Panc1 (cell line): ENCODE data around the gene RNF212. TPM values are rescaled to one million over a fixed set of nuclear protein-coding genes. Genes with fewer than 3 reads are reported as not detected.

Source experiments
- ATAC-seq: fragments of 200-7000 bp; cut with Tn5 transposase; 2 replicates; pipeline ENCODE4 v1.9.1; 2020; ENCODE audit warnings: mild to moderate bottlenecking, moderate library complexity
- BruUV-seq: library from RNA; stranded (reverse); fragments of 400-500 nt; replicated peaks from 2 replicates; lab custom pipeline; 2021; lab: Mats Ljungman, UMichigan
- CTCF ChIA-PET: fragments of 300-600 bp; sonication (Branson Sonifier 250); formaldehyde crosslinking; loops from one replicate; lab custom pipeline; 2022; ENCODE audit warnings: antibody characterized with exemption; lab: Charles Lee
- POLR2A ChIA-PET: fragments of 300-600 bp; sonication (Branson Sonifier 250); formaldehyde crosslinking; loops from one replicate; lab custom pipeline; 2022; ENCODE audit warnings: antibody characterized with exemption; lab: Charles Lee
- DNase-seq: peaks from one replicate; pipeline ENCODE4 v3.0.0-alpha.2; 2010; ENCODE audit warnings: low read depth, low spot score
- H3K27ac ChIP-seq: 2 replicates; pipeline ENCODE4 v1.5.1; 2011; ENCODE audit warnings: mild to moderate bottlenecking, low read length, inconsistent platforms
- H3K27me3 ChIP-seq: fragments of 200-500 bp; sonication (Bioruptor generic); 2 replicates; pipeline ENCODE4 v1.6.0; 2014; ENCODE audit warnings: low read length, inconsistent platforms; ENCODE audit not compliant: control insufficient read depth, insufficient read depth
- H3K36me3 ChIP-seq: fragments of 200-500 bp; sonication (Bioruptor generic); 2 replicates; pipeline ENCODE4 v1.5.1; 2014; ENCODE audit warnings: inconsistent platforms, mild to moderate bottlenecking, low read length, moderate library complexity; ENCODE audit not compliant: control insufficient read depth, insufficient read depth
- H3K4me1 ChIP-seq: 2 replicates; pipeline ENCODE4 v1.5.1; 2011; ENCODE audit warnings: inconsistent platforms, mild to moderate bottlenecking, low read length, moderate library complexity; ENCODE audit not compliant: control insufficient read depth, insufficient read depth
- H3K4me3 ChIP-seq, 2 experiments: 2 replicates each; pipeline ENCODE4 v1.5.1; 2011 to 2012; ENCODE audit warnings: low read depth in 2 of 2, low read length in 2 of 2, mild to moderate bottlenecking in 2 of 2, inconsistent platforms in 1 of 2, moderate library complexity in 1 of 2
- H3K9me3 ChIP-seq: fragments of 200-500 bp; sonication (Bioruptor generic); 2 replicates; pipeline ENCODE4 v1.5.1; 2014; ENCODE audit warnings: low read depth, mild to moderate bottlenecking, inconsistent platforms, low read length, moderate library complexity; ENCODE audit not compliant: control insufficient read depth, insufficient read depth
- CTCF ChIP-seq: fragments of 450-650 bp; IDR thresholded peaks from 2 replicates; pipeline ENCODE4 v1.5.1; 2017; ENCODE audit warnings: mild to moderate bottlenecking
- POLR2AphosphoS5 ChIP-seq: IDR thresholded peaks from 2 replicates; pipeline ENCODE4 v1.6.1; 2012; ENCODE audit warnings: mild to moderate bottlenecking, low read depth, low read length, moderate library complexity
- REST ChIP-seq, 2 experiments: IDR thresholded peaks; 2 replicates each; pipeline ENCODE4 v1.6.1; 2011 to 2012; ENCODE audit warnings: low read depth in 2 of 2, control low read depth in 1 of 2, low read length in 1 of 2, mild to moderate bottlenecking in 1 of 2, moderate library complexity in 1 of 2; ENCODE audit not compliant: insufficient read depth in 1 of 2
- SIN3A ChIP-seq: IDR thresholded peaks from 2 replicates; pipeline ENCODE4 v1.6.1; 2012; ENCODE audit warnings: low read depth, mild to moderate bottlenecking, low read length, moderate library complexity, borderline replicate concordance; ENCODE audit not compliant: insufficient read depth
- TCF7L2 ChIP-seq: IDR thresholded peaks from 2 replicates; pipeline ENCODE4 v1.6.1; 2011; ENCODE audit warnings: mild to moderate bottlenecking, low read depth, low read length, inconsistent platforms
- in situ Hi-C: cut with HindIII; loops from 2 replicates; pipeline ENCODE4 v1.10.0; 2016; ENCODE audit warnings: low sequenced_read_pairs, low pct_unique_long_range_greater_than_20kb
- intact Hi-C: fragments of 100-400 bp; cut with micrococcal nuclease; formaldehyde crosslinking; loops from one replicate; pipeline ENCODE4 v1.10.0; 2022; ENCODE audit not compliant: unreplicated experiment
- total RNA-seq: library from RNA; stranded (reverse); gene quantifications from one replicate; pipeline ENCODE4 v1.2.1, GENCODE V29; 2021; ENCODE audit not compliant: unreplicated experiment

The RNF212 gene
- total RNA-seq, 1 experiment from 2014 or later, result not detected

- DNase-seq (no peak), ATAC-seq (no peak)
- ChIA-PET POLR2A (no interaction called here), CTCF (no interaction called here)
- intact Hi-C loops, result no loop called here
- Histone ChIP-seq H3K27me3 (no peaks in the 10 kb centered on the region), H3K36me3 (no peaks in the 10 kb centered on the region), H3K4me3 (no peak overlapping the region), H3K27ac (no peak overlapping the region), H3K9me3 (no peaks in the 10 kb centered on the region), H3K4me1 (peaks cover 8% of the 10 kb centered on the region; the same call in 1 of the 2 replicates)
- TF ChIP-seq POLR2AphosphoS5 (no peak), SIN3A (no peak), CTCF (no peak), REST (IDR thresholded peaks at IDR 0.05; ENCODE audit: insufficient read depth in 1 of 2, low read depth in 2 of 2, low read length in 1 of 2) (no peak), TCF7L2 (no peak)
- in situ Hi-C loops, result no loop called here
- no TSS peak for BruUV-seq
These were observed 90.2 kb downstream of the RNF212 start for GRCh38 chr4:1023075-1023640.

GRCh38 chr4:1022739-1023066, 90.7 kb downstream of the RNF212 start:
- ChIA-PET CTCF (no interaction called here), POLR2A (no interaction called here)
- TF ChIP-seq POLR2AphosphoS5 (no peak), CTCF (no peak), SIN3A (no peak), TCF7L2 (no peak), REST (IDR thresholded peaks at IDR 0.05; ENCODE audit: insufficient read depth in 1 of 2, low read depth in 2 of 2, low read length in 1 of 2) (no peak)
- no peak overlapping the region for H3K27ac ChIP-seq
- in situ Hi-C loops, result no loop called here
- H3K4me1 ChIP-seq, result peaks cover 7% of the 10 kb centered on the region; the same call in 1 of the 2 replicates
- H3K27me3 ChIP-seq, result no peaks in the 10 kb centered on the region
- intact Hi-C loops, result no loop called here
- ATAC-seq (no peak), DNase-seq (no peak)
- H3K4me3 ChIP-seq, result no peak overlapping the region
- no TSS peak for BruUV-seq
- no peaks in the 10 kb centered on the region for H3K9me3 ChIP-seq
- no peaks in the 10 kb centered on the region for H3K36me3 ChIP-seq
